GM21717 (cell line): Measurements from ENCODE around the gene LSM7.

Experiments used
- ATAC-seq: cut with Tn5 transposase; IDR thresholded peaks from one replicate; pipeline ENCODE4 v1.9.1; 2021; ENCODE audit warnings: mild to moderate bottlenecking, moderate library complexity; ENCODE audit not compliant: unreplicated experiment

Gene LSM7

DNA sequence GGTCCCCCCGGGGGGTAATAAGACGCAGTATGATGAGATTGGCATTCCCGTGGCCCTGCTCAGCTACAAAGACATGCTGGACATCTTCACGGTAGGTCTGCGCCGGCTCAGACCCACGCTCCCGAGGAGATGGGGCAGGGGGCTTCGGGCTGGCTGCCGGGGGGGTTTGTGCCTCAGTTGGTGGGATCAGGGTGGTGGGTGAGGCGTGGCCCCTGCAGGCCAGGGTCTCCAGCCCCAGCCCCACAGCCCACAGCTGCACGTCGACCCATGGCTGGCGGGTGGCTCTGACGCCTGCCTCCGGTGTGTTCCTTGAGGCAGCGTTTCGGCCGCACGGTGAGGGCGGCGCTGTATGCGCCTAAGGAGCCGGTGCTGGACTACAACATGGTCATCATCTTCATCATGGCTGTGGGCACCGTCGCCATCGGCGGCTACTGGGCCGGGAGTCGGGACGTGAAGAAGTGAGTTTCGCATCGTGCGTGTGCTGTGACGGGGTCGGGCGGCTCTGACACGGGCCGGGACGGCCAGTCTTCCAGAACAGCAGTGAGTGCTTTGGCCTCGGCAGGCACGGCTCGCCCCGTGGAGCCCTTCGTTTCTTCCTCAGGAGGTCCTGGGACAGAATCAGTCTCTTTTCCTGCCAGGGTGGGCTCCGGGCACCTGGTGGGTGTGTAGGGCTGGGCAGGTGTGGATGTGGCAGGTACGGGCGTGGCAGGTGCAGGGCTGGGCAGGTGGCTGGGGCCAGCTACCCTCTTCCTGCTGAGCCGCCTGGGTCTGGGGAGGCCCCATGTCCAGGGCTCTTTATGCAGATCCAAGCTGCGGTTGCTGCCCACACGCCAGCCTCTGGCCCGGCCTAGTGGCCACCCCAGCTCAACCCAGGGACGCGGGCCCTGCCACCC, 10.6 kb upstream of the LSM7 start:
- ATAC-seq = no peak

DNA sequence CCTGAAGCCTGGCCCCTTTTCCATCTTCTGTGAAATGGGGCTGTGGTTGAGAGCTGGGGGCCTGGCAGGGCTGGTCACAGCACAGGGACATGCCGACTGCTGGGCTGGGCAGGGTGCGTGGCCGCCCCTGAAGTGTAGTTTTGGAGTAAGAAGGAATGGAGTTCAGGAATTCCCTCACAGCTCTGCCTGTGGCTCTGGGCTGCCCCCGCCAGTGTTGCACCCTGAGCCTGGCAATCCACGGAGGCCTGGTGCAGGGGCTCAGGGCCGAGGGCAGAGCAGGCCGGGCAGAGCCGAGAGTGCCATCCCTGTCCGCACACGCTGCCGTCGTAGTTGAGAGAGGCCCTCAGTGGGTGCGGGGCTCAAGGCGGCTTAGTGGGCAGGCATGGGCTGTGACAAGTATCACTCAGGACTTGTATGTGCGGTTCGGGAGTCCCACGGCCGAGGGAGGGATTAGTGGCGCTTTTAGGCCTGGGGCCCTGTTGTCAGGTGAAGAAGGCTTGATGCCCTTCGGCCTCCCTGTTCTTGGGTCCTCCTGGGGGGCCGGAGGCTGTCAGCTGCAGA, 9.7 kb upstream of the LSM7 start:
- no peak for ATAC-seq

DNA sequence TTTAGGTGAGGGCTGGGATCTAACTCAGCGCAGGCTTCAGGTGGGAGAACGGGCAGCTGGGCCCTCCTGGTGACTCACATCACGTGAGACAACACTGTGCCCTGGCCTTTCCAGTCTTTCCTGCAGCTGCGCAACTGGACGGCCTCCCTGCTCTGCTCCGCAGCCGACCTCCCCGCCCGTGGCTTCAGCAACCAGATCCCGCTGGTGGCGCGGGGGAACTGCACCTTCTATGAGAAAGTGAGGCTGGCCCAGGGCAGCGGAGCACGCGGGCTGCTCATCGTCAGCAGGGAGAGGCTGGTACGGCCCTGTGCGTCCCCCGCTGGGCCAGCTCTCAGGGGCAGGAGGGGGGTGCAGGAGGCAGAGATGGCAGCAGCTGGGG, 8.9 kb upstream of the LSM7 start:
- ATAC-seq = no peak

DNA sequence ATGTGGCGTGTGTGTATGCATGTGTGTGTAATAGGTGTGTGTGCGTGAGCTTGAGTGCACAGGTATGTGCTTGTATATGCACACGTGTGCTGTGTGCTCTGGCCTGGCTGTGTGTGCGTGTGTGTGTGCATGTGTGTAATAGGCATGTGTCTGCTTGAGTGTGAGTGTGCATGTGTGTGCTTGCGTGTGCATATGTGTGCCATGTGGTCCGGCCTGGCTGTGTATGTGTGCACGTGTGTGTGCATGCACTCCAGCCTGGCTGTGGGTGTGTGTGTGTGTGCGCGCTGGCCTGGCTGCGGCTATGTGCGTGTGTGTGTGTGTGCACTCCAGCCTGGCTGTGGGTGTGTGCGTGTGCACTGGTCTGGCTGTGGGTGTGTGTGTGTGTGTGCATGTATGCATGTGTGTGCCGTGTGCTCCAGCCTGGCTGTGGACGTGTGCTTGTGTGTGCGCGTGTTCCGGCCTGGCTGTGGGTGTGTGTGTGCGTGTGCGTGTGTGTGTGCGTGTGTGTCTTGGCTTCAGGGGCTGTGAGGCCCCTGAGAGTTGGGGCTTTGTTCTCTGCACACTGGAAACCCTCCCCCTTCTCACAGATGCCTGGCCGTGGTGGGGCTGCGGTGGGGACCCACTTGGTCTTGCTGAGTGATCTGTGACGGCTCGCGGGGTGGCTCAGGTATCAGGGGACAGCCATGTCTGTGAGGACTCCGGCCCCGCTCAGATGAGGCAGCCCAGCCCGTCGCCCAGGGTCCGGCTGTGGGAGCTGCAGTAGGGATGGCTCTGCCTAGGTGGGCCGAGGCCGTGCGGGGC, 8.3 kb upstream of the LSM7 start:
- ATAC-seq = no peak

DNA sequence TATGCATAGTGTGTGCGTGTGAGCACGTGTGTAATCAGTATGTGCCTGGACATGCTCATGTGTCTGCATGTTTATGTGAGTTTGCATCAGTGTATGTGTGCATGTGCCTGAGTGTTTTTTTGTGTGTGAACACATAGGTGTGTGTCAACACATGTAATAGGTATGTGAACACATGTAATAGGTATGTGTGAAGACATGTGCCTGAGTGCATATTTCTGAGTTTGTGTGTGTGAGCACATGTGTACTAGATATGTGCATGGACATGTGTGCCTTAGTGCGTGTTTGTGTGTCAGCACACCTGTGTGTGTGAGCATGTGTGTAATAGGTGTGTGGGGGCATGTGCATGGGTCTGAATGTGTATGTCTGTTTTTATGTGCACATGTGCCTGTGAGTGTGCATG, 7.5 kb upstream of the LSM7 start:
- ATAC-seq = no peak

DNA sequence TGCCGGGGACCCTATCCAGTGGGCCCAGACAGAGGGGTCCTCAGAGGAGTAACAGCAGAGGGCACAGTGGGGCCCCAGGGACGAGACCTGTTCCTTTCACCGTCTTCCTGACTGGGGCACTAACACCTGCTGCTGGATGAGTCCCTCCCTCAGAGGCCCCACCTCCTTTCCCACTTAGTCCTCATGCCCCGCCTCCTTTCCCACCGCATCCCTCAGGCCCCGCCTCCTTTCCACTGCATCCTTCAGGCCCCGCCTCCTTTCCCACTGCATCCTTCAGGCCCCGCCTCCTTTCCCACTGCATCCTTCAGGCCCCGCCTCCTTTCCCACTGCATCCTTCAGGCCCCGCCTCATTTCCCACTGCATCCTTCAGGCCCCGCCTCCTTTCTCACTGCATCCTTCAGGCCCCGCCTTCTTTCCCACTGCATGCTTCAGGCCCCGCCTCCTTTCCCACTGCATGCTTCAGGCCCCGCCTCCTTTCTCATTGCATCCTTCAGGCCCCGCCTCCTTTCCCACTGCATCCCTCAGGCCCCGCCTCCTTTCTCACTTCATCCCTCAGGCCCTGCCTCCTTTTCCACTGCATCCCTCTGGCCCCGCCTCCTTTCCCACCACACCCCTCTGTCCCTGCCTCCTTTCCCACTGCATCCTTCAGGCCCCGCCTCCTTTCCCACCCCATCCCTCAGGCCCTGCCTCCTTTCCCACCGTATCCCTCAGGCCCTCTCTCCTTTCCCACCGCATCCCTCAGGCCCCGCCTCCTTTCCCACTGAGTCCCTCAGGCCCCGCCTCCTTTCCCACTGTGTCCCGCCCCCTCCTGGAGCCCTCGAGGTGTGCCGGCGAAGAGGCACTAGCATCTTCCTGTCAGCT, 6.8 kb upstream of the LSM7 start:
- no peak for ATAC-seq

DNA sequence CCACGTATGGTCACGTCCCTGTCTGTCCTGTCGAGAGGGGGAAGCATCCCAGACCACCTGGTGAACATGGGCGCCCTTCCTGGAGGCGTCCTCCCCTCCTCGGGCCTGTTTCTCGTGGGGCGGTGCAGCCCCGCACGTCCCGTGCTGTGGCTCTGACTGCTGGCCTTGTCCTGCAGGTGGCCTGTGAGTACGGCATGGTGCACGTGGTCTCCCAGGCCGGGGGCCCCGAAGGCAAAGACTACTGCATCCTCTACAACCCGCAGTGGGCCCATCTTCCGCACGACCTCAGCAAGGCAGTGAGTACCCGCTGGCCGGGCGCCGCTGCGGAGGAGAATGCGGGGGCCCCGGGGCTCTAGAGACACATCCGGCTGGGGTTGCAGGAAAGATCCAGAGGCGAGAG, 6.0 kb upstream of the LSM7 start:
- ATAC-seq = no peak

DNA sequence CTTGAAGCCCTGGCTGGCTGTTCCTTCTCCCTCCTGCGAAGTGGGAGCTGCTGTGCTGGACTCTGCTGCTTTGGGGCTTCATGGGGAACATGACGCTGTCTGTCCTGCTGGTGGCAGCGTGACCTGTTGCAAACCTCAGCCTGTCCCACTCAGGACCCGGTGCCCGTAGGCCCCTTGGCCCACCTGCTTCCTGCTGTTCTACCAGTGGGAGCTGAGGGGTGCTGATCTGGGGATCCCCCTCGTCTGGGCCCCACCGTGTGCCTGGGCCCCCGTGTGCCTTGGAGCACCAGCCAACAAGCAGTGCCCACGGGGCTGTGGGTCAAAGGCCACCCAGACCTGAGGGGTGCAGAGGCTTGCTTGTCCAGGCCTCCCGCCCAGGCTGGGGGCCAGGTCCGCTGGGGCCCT, 5.4 kb upstream of the LSM7 start:
- ATAC-seq = no peak

DNA sequence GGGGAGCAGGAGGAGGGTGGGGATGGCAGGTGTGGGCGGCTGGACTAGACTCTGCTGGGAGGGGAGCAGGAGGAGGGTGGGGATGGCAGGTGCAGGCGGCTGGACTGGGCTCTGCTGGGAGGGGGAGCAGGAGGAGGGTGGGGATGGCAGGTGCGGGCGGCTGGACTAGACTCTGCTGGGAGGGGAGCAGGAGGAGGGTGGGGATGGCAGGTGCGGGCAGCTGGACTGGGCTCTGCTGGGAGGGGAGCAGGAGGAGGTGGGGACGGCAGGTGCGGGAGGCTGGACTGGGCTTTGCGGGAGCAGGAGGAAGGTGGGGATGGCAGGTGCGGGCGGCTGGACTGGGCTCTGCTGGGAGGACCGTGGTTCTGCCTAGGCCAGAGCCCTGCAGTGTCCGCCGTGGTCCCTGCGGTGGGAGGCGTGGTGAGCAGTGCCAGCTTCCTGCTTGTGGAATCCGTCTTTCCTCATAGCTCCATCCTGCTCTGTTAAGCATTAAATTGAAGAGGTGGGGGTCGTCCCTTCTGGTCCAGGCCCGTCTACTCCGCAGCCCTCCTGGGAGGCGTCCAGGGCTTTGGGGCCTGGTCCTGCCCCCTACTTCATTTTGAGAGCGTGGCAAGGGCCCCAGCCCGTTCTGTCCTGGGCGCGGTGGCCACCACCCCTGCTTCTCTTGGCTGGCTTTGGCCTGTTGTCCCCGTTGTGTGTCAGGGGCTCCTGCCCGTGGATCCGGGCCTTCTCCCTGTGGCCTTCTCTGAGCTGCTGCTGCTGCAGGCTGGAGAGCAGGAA, 4.8 kb upstream of the LSM7 start:
- no peak for ATAC-seq

DNA sequence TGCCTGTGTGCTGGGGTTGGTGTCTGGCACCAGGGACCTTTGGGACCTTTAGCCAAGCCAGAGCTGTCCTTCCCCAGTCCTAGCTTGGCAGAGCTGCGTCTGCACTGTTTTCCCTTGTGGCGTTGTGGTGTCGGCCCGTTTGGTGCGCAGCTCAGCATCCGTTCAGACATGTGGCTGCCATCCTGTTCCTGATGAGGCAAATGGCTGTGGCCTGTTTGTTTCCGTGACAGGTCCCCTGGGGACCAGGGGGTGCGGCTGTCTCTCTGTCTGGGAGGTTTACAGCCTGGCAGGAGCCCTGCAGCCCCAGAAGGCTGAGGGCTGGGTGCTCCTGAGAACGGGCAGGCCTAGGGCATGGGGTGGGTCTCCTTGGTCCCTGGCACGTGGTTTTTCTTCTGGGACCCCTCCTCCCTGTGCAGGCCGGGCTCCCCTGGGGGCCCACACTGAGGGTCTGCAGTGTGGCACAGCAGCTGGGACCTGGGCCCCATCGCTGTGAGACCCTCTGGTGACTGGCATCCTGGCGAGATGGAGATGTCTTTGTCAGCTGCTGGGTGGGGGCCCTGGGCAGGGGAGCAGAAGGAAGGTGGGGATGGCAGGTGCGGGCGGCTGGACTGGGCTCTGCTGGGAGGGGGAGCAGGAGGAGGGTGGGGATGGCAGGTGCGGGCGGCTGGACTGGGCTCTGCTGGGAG, 4.1 kb upstream of the LSM7 start:
- no peak for ATAC-seq

DNA sequence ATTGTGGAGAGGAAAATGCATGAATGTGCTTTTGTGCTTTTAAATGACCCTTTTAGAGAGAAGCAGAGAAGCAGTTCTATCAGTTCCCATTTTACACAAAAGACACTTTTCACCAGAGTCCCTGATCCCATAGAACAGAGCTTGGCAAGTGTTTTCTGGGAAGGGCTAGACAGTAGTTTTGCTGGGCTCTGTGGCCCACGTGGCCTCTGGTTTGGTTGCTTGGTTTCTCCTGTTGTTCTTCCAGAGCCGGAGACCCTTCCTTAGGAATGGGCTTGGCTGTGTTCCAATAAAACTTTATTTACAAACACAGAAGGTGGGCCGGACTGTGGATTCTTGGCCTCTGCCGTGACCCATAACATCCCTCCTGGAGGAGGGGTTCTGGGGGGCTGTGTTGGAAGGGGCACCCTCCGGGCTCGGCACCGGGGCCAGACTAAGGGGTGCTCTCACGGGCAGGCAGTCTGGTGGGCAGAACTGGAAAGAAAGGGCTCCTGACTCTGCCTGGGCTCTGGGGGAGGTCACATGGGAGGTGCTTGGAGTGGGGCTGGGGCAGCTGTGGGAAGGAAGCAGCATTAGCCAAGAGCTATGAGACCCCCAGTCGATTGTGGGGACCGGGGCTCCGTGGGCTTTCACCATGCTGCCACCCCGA, 3.3 kb upstream of the LSM7 start:
- no peak for ATAC-seq

DNA sequence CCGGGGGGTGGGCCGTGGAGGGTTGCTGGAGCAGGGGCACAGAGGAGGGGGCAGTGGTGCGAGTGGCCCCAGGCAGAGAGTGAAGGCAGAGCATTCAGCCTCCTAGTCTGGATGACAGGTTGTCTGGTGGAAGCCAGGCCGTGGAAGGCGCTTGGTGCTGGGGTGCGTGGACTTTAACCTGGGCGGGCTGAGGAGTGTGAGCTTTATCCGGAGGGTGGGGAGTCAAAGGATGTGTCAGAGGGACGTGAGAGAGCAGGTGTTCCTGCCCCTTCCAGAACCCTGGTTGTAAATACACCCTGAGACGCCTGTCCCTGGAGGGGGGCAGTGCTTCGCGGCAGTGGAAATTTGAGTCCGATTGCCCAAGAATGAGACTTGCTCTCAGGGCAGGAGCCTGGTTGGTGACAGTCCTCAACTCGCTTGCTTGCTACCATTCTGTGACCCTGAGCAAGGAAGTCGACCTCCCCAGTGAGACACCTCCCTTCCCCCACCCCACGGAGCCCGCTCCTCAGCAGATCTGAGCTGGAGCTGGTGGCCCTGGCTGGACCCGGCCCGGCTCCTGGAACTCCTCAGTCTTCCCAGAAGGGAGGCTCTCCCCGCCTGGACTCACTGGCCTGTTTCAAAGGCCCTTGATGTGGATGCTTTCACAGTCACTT, 2.4 kb upstream of the LSM7 start:
- no peak for ATAC-seq

DNA sequence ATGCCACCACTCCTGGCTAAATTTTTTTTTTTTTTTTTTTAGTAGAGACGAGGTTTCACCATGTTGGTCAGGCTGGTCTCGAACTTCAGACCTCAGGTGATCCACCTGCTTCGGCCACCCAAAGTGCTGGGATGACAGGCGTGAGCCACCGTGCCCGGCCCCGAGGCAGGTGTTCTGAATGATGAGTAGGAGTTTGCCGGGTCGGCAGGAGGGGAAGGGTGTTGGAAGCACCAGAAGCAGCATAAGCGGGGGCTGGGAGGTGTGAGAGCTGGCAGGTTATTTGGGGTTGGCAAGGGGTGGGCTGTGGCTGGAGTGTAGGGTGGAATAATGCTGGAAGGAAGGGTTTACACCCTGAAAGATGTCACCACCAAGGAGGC, 1.9 kb upstream of the LSM7 start:
- ATAC-seq = no peak

DNA sequence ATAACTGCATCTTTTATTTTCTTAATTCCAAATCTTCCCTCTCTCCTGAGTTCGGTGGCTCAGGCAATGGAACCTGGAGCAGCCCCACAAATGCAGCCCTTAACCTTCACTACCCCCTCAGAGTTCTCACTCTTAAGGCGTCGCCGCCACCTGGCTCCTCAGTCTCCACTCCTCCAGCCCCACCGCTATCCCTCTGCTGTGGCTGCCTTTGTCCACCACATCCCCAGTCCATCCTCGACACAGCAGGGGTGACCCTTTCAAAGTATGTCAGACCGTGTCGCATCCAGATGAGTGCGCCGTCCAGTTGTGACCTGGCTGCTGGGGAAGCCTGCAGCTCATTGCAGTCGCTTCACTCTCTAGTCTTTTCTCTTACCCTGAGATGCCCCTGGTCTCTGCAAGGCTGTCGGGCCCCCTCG, 1.1 kb upstream of the LSM7 start:
- no peak for ATAC-seq

DNA sequence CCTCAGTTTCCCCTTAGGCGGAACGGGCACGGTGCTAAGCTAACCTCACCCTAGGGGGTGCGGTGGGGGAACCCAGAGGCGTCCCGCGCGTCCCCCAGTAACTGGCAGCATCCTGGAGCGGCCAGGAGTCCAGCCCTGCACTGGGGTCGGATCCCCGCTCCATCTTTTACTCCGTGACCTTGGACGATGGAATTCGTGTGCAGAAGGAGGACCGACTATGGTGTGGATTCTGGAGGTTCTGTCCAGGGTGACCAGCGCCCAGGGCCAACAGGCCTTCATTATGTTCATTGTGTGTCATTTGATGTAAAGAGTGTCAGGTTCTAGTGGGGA, 728 bp upstream of the LSM7 start:
- no peak for ATAC-seq

DNA sequence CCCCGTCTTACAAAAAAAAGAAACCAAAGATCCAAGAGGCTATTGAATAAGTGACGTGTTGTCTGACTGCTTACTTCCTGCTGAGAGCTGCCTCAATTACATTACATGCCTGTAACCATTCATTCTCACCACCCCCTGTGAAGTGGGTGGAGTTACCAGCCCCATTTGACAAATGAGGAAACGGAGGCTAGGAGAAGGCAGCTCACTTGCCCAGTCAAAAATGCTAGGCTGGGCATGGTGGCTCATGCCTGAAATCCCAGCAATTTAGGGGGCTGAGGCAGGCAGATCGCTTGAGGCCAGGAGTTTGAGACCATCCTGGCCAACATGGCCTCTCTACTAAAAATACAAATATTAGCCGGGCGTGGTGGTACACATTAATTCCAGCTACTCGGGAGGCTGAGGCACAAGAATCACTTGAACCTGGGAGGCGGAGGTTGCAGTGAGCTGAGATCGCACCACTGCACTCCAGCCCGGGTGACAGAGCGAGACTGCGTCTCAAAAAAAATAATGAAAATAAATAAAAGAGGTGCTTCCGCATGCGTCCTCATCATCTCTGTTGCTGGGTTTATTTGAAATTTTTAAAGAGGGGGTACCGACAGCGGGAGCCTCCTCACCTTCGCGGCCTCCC, 499 bp downstream of the LSM7 start:
- ATAC-seq = no peak

DNA sequence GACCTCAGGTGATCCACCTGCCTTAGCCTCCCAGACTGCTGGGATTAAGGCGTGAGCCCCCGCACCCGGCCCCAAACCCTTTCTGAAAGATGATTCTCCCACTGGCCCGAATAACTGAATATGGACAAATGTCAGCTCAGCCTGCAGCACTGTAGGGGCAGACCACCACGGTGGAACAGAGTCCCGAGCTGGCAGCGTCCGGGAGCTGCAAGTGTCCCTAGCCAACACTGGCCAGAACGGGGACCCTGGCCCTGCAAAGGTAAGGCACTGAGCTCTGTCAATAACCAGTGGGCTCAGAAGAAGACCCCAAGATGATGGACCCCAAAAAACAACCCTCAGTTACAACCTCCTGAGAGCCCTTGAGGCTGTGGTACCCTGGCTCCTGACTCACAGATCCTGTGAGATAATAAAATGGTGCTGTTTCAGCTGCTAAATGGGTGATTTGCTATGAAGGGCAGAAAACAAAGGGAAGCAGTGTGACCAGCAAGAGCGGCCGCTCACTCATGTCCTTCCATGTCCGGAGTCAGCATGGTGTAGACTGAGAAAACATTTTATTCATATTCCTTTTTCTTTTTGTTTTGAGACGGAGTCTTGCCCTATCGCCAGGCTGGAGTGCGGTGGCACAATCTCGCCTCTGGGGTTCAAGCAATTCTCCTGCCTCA, 1.6 kb downstream of the LSM7 start:
- no peak for ATAC-seq
